NCI-H1694 treated with DMSO at 0.1 percent for 48 hours (cell line): ENCODE results near the gene BAIAP2L2.
"Not testable (repeated sequence)": the region's sequence is repeated elsewhere in the genome, so short reads cannot be mapped to it uniquely, and the experiment has no call there.

Experiments
- DNase-seq: peaks from one replicate; lab custom pipeline; 2025; lab: John Stamatoyannopoulos, UW

Gene BAIAP2L2

DNA sequence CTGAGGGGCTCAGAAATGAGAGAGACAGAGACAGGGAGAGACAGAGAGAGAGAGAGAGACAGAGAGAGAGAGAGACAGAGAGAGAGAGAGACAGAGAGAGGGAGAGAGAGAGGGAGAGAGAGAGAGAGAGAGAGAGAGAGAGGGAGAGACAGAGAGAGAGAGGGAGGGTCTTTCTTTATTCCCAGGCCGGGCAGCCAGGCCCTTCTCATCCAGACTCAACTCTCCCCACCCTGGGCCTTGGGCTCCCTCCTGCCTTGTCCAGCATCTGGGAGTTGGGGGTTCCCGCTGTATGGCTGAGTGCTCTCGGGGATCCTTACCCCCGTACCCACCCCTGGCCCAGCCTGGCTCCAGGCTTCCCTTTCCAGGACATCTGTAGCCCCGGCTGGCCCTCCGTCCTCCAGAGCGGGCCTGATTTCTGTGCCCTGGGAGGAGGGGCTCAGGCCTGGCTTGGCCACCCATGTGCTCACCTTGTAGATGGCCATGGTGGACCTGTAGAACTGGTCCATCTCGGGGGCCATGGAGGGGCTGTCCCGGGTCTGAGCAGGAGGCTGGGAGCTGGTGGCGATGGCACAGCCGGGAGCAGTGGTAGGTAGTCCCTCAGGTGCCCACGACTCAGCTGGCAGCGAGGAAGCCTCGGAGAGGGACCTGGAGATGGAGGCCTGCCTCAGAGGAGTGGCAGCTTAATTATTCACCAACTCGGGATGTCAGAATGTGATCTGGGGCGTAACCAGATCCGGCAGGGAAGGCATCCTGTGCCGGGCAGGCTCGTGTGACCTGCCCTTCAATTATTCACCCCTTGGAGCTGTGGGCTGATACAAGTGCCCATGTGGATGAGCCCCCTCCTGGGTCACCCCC lies at the start of gene BAIAP2L2:
Gene BAIAP2L2, minus strand, starts transcription at position 677 of the 855 bp plus-strand sequence. Its CDS starts 159 bp downstream, at position 518.
- no peak for DNase-seq

GRCh38 chr22:38155703-38156102 lies 45.2 kb upstream of the BAIAP2L2 start:
- DNase-seq, result no peak

- not testable (repeated sequence) for DNase-seq
These were observed 44.1 kb upstream of the BAIAP2L2 start for GRCh38 chr22:38154563-38154915.

GRCh38 chr22:38153821-38154562 lies 43.5 kb upstream of the BAIAP2L2 start:
- DNase-seq, result no peak

- DNase-seq, result no peak
These were observed 40.6 kb upstream of the BAIAP2L2 start for GRCh38 chr22:38151126-38151500.

DNA sequence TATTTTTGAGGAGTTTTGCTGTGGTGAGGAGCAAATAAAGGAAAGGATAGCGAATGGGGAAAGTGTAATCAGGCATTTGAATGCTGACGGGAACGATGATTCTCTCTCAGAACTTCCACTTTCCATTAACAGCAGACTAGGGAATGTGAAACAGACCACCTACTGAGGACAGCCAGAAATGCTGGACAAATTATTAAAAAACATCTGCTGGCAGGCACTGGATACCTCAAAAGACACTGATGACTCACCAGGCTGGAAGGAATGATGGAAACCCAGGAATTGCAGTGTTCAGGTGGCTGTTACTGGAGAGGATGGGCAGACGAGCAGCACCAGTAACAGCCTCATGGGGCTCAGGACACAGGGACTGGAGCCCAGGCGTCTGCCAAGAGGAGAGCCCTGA lies 37.8 kb upstream of the BAIAP2L2 start:
- DNase-seq, result no peak

DNA sequence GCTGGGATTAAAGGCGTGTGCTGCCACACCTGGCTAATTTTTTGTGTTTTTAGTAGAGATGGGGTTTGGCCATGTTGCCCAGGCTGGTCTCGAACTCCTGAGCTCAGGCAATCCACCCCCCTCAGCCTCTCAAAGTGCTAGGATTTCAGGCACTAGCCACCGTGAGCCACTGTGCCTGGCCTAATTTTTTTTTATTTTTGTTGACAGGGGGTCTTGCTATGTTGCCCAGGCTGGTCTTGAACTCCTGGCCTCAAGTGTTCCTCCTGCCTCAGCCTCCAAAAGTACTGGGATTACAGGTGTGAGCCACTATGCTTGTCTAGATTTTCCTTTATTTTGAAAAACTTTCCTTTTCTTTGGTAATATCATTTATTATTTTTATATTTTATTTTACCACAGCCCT lies 35.7 kb upstream of the BAIAP2L2 start:
- DNase-seq, result not testable (repeated sequence)

DNA sequence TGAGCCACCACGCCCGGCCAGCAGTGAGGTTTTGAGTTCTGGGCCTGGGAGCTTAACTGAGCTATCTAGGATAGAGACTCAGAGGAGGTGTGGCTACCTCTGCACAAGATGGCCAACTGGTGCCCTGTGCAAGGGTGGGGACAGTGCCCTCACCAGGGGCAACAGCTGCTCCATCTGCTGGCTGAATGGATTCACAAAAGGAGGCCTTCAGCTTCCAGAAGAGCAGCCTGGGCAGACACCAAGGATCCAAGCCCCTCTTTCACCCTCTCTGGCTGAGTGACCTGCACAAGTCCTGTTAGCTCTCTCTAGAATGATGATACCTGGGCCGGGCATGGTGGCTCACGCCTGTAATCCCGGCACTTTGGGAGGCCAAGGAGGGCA lies 33.5 kb upstream of the BAIAP2L2 start:
- DNase-seq, result no peak

GRCh38 chr22:38142606-38143005 lies 32.1 kb upstream of the BAIAP2L2 start:
- no peak for DNase-seq

GRCh38 chr22:38141217-38141973 lies 30.9 kb upstream of the BAIAP2L2 start:
- DNase-seq, result no peak

- no peak for DNase-seq
These were observed 29.4 kb upstream of the BAIAP2L2 start for GRCh38 chr22:38139901-38140300.

DNA sequence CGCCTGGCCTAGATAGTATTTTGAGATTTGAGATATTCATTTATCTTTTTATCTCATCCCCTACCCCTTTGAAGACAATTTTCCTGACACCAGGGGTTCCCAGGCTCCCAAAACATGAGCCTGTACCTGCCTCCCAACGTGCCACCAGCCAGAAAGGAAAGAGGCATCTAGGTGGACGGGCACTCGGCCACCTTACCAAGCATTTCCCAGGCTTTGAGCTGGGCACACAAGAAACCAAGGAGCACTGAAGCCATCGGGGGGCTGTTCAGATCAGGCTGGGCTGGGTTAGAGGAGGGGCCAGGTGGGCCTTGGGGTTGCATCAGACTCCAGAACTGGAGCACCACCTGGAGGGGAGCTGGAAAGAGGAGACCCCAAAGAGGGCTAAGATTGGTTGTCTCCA lies 28.5 kb upstream of the BAIAP2L2 start:
- no peak for DNase-seq

DNA sequence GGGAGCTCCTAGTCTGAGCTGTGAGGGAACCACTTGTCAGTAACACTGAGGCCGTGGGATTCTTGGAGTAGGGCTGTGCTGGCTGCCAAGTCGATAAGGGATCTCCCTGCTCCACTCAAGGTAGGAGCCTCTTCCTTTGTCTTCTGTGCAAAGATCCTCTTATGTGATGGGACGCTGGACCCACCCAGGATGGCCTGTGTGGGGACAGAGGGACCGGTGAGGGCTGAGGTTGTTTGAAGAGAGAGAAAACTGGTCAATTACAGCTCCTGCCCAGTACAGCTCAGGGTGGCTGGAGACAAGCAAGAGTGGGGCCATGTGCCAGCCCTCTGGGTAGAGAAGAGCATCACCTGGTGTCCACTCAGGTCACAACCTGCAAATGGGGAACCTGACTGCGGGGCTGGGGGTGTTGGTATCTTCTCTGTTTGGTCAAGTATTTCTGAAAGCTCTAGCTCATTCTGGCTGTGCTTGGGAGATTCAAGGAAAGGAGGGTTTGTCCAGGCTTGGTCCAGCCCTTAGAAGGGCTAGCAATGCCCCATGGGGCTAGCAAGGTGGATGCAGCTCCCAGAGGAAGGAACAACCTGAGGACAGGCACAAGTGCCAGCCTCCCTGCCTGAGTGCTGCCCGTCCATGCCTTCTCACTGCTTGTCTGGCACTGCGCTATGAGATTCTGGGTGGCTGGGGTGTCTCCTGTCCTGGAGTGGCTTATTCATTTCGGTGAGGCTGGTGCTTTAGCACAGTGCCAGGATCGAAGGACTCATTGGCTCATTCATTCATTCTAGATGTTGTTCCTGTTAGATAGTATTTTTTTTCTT lies 27.6 kb upstream of the BAIAP2L2 start:
- no peak for DNase-seq

DNA sequence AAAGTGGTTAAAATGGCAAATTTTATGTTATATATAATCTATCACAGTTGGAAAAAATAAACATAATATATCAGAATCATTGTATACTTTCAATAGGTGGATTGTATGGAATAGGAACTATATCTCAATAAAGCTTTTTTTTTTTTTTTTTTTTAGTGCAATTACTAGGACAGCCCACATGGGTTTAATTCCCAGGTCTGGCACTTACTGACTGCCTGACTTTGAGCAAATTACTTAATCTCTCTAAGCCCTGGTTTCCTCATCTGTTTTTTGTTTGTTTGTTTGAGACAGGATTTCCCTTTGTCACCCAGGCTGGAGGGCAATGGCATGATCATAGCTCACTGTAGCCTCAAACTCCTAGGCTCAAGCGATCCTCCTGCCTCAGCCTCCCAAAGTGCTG lies 26.1 kb upstream of the BAIAP2L2 start:
- no peak for DNase-seq

DNA sequence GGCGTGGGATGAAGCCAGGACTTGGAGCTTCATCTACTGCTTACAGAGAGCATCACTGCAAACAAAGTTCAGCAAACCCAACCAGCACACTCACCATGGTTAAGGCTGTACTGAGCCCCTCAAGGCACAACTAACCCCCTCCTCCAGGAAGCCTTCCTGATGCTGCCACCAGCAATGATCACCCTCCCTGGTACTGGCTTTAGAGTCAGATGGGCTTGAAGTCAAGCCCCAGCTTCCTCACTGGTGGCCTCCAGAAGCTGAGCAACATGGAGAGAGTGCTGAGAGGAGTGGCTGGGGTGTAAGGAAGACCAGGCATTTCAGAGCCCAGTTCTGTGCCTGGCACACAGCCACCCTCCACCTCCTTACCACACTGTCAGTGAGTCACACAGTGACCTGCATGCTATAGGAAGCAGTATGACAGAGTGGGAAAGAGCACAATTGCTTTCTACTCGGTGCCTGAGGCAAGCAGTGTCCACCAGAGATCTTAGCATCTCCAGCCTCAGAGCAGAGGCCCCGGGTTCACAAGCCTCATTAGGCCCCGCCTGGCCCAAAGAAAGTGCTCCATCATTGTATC lies 24.7 kb upstream of the BAIAP2L2 start:
- no peak for DNase-seq

DNA sequence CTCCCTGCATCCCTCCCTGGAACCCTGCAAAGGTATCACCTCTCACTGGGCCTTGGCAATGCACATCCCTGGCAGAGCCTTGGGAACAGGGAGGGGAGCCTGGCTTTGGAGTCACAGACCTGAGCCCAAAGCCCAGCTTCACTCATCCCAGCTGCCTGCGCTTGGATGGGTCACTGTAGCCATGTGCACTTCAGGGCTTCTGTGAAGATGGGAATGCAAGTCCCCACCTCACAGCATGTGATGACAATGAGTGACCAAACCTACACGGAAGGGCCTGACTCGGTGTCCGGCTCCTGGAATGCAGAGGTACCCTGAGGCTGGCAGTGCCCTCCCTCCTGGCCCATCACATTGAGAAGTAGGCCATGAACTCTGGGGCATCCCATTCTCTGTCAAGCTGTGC lies 22.8 kb upstream of the BAIAP2L2 start:
- no peak for DNase-seq

- DNase-seq, result no peak
These were observed 22.3 kb upstream of the BAIAP2L2 start for GRCh38 chr22:38132794-38133193.

DNA sequence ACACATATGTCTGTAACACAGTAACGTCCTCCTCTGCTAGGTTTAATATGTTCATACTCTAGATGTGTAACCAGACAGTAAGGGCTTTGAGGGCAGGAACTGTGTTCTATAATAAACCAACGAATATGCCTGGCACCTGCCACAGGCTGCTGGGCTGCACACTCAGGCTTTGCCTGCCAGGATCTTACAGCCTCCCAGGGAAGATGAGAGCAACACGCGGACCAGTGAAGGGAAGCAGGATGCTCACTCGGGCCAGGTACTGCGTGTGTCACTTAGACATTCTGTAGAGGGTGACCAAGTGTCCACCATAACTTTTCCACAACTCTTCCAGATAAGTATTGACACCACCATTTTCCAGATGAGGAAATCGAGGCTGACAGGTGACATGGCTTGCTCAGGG lies 21.7 kb upstream of the BAIAP2L2 start:
- DNase-seq, result no peak

DNA sequence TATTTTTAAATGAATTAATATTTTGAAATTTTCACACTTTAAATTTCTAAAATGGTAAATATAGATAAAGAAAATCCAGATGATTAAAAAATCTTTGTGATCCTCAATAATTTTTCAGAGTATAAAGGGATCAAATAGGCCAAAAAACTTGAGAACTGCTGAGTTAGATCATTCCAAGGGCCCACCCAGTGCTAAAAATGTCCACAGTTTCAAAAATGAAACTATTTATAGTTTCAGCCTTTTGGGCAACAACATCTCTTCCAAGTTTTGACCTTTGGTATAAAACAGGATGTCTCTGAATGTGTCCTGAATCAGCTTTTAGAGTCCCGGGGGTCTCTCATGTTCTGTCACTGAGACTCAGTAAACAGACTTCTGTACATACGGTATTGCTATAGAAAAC lies 20.9 kb upstream of the BAIAP2L2 start:
- no peak for DNase-seq

GRCh38 chr22:38129856-38130255 lies 19.4 kb upstream of the BAIAP2L2 start:
- DNase-seq, result no peak

GRCh38 chr22:38129021-38129420 lies 18.5 kb upstream of the BAIAP2L2 start:
- no peak for DNase-seq

DNA sequence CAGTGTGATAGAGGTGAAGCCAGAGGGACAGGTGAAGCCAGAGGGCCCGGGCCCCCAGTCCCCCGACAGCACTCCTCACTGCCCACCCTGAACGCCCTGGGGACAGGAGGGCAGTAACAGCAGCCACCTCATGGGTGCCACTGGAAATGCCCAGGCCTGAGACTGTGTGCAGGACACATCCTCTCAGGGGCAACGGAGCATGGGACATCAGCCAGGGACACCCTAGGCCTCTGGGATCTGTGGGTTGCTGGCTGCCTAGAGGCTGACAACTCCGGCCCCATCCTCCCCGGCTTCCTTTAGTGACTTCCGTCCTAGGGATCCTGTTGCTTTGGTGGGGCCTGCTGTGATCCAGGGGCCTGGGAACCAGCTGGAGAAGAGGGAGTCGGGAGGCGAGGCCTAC lies 17.4 kb upstream of the BAIAP2L2 start:
- no peak for DNase-seq
